GM10266 (cell line): ENCODE results near the gene ZNF778.
"Not testable (repeated sequence)": the region's sequence is repeated elsewhere in the genome, so short reads cannot be mapped to it uniquely, and the experiment has no call there.

ENCODE experiments used
- DNase-seq: peaks from one replicate; pipeline ENCODE4 v3.0.0; 2012; ENCODE audit errors: extremely low spot score
- CTCF ChIP-seq: IDR thresholded peaks from 2 replicates; pipeline ENCODE4 v1.5.1; 2012; ENCODE audit warnings: mild to moderate bottlenecking, low read depth; ENCODE audit not compliant: control insufficient read depth, insufficient read depth; ENCODE audit errors: missing control alignments

The ZNF778 gene

GRCh38 chr16:89183975-89184676 is 33.4 kb upstream of the ZNF778 start:
- no peak for TF ChIP-seq CTCF
- no peak for DNase-seq

DNA sequence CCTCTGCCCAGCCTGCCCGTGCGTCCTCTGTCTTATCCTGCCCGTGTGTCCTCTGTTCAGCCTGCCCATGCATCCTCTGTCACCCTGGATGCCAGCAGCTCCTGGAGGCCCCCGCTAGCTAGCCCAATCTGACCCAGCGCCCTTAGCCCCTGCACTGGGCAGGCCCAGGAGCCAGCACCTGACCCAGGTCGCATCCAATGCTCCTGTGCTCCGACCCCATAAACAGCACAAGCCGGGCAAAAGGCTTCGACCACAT is 32.9 kb upstream of the ZNF778 start:
- no peak for DNase-seq
- no peak for TF ChIP-seq CTCF

GRCh38 chr16:89184933-89185794 is 32.3 kb upstream of the ZNF778 start:
- DNase-seq: no peak
- no peak for TF ChIP-seq CTCF

DNA sequence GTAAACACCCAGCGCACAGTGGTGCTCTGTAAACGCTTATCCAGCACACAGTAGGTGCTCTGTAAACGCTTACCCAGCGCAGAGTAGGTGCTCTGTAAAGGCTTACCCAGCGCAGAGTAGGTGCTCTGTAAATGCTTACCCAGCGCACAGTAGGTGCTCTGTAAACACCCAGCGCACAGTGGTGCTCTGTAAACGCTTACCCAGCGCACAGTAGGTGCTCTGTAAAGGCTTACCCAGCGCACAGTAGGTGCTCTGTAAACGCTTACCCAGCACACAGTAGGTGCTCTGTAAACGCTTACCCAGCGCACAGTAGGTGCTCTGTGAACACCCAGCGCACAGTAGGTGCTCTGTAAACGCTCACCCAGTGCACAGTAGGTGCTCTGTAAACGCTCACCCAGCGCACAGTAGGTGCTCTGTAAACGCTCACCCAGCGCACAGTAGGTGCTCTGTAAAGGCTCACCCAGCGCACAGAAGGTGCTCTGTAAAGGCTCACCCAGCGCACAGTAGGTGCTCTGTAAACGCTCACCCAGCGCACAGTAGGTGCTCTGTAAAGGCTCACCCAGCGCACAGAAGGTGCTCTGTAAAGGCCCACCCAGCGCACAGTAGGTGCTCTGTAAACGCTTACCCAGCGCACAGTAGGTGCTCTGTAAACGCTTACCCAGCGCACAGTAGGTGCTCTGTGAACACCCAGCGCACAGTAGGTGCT is 31.5 kb upstream of the ZNF778 start:
- DNase-seq: not testable (repeated sequence)

DNA sequence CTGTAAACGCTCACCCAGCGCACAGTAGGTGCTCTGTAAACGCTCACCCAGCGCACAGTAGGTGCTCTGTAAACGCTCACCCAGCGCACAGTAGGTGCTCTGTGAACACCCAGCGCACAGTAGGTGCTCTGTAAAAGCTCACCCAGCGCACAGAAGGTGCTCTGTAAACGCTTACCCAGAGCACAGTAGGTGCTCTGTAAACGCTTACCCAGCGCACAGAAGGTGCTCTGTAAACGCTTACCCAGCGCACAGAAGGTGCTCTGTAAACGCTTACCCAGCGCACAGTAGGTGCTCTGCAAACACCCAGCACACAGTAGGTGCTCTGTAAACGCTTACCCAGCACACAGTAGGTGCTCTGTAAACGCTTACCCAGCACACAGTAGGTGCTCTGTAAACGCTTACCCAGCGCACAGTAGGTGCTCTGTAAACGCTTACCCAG is 30.9 kb upstream of the ZNF778 start:
- DNase-seq: not testable (repeated sequence)

- no peak for TF ChIP-seq CTCF
- no peak for DNase-seq
Observed at GRCh38 chr16:89187032-89187769, 30.3 kb upstream of the ZNF778 start.

GRCh38 chr16:89187770-89188392 is 29.6 kb upstream of the ZNF778 start:
- no peak for TF ChIP-seq CTCF

GRCh38 chr16:89188471-89189357 is 28.8 kb upstream of the ZNF778 start:
- DNase-seq: not testable (repeated sequence)

More at GRCh38 chr16:89187770-89188392, 29.6 kb upstream of the ZNF778 start:
- no peak for DNase-seq
